DND-41 (cell line): ENCODE results near the gene AKR7A2.

Source experiments
- CTCF ChIP-seq: IDR thresholded peaks from 2 replicates; pipeline ENCODE4 v1.5.1; 2012; ENCODE audit warnings: borderline replicate concordance, low read length, moderate library complexity, mild to moderate bottlenecking; ENCODE audit not compliant: poor library complexity, severe bottlenecking; ENCODE audit errors: extremely low read depth
- EZH2 ChIP-seq: IDR thresholded peaks from 3 replicates; pipeline ENCODE4 v1.6.1; 2012; ENCODE audit warnings: borderline replicate concordance, low read depth, mild to moderate bottlenecking, moderate library complexity, low read length, inconsistent platforms; ENCODE audit not compliant: severe bottlenecking

DNA sequence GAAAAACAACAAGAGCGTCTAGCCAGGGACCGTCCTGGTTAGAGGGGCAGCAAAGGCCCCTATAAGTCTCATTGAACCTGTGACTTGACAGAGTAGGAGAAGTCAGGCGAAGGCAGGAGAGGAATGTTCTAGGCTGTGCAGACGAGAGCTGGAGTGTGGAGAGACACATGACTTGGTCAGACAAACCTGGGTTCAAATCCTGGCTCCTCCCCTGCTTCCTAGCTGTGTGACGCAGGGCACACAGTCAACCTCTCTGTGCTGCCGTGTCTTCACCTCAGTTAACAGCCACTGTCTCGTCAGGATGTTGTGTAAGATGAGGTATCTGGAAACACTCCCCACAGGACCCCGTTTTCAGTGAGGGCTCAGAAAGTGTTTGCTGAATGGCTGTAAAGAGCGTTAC, 15.8 kb upstream of the AKR7A2 start:
- TF ChIP-seq CTCF: no peak
- TF ChIP-seq EZH2: no peak
